GM18909 (cell line): ENCODE data around the gene ASIC1.

Experiments
- ATAC-seq: cut with Tn5 transposase; IDR thresholded peaks from one replicate; pipeline ENCODE4 v1.9.1; 2021; ENCODE audit warnings: mild to moderate bottlenecking; ENCODE audit not compliant: unreplicated experiment, poor library complexity

ASIC1 gene

DNA sequence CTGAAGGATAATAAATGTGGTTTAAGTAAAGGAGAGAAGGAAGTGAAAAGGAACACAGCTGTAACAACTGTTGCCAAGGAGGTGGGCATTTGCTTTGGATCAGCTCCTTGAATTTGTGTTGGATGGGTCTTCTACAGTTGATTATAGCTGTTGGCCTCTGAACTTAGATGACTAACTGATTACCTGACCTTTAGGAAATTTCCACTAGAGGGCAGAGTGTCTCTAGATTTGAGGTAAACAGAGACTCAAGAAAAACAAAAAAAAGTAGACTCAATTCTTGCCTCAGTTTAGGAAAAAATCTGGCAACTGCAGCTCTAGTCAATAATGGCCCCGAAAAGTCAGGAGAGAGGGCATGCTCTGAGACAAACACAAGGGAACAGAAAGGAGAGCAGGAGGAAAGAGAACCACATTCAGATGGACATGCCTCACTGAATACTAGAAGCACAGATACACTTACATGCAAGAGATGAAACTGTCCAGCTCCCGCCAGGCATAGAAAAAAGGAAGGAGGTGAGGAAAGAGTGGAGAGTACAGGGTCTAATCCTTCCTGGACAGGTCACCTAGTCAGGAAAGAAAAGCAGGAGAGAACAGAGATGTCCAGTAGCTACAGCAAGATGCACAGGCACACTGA is 75.2 kb downstream of the ASIC1 start:
- ATAC-seq, result no peak
